K562 (cell line): Measurements from ENCODE around the gene COL13A1. TPM values are rescaled to one million over a fixed set of nuclear protein-coding genes. Genes with fewer than 3 reads are reported as not detected.

Experiments
- ATAC-seq: fragments of 200-7000 bp; cut with Tn5 transposase; 3 replicates; pipeline ENCODE4 v1.9.1; 2020; ENCODE audit warnings: moderate library complexity
- BruUV-seq: library from RNA; stranded (reverse); fragments of 400-500 nt; replicated peaks from 2 replicates; lab custom pipeline; 2021; lab: Mats Ljungman, UMichigan
- CTCF ChIA-PET: fragments of 300-600 bp; formaldehyde crosslinking; extraction: SDS; loops from one replicate; lab custom pipeline; 2021; ENCODE audit warnings: low intra/inter-chr PET ratio; lab: Yijun Ruan, JAX
- POLR2A ChIA-PET: fragments of 300-600, 350-650 bp; sonication (Branson Sonifier 250); formaldehyde crosslinking; extraction: SDS; loops from one replicate; lab custom pipeline; 2021; ENCODE audit warnings: antibody characterized with exemption, inconsistent platforms; lab: Yijun Ruan, JAX
- DNase-seq, 4 experiments: peaks; one replicate each; pipeline versions ENCODE4 v3.0.0 to v3.0.0-alpha.2; 2011 to 2018; ENCODE audit warnings: low spot score in 3 of 4, mixed read lengths in 3 of 4; ENCODE audit errors: extremely low read depth in 1 of 4
- FAIRE-seq: peaks from 2 replicates; lab custom pipeline; 2011; peaks lifted over from hg19 to GRCh38; lab: Jason Lieb, UNC
- H2AFZ ChIP-seq: 2 replicates; pipeline ENCODE4 v1.6.0; 2011; ENCODE audit warnings: low read depth, low read length, control low read depth, inconsistent platforms
- H3K27ac ChIP-seq: fragments of 200-600 bp; 3 replicates; pipeline ENCODE4 v1.8.0; 2011; ENCODE audit warnings: low read depth, mild to moderate bottlenecking, control low read depth, inconsistent platforms, low read length, moderate library complexity, mixed read lengths; ENCODE audit errors: extremely low read depth
- H3K27me3 ChIP-seq, 2 experiments: fragments of 300-600 bp in 1 of 2; 2 replicates in 1 of 2; 3 replicates in 1 of 2; pipeline versions ENCODE4 v1.6.0 to v1.8.0; 2011; ENCODE audit warnings: inconsistent platforms in 2 of 2, low read length in 2 of 2, mild to moderate bottlenecking in 1 of 2, mixed read lengths in 1 of 2, moderate library complexity in 1 of 2; ENCODE audit not compliant: control insufficient read depth in 2 of 2, insufficient read depth in 2 of 2
- H3K36me3 ChIP-seq: fragments of 300-600 bp; 3 replicates; pipeline ENCODE4 v1.8.0; 2011; ENCODE audit warnings: mild to moderate bottlenecking, low read length, inconsistent platforms; ENCODE audit not compliant: control insufficient read depth, insufficient read depth
- H3K4me1 ChIP-seq, 2 experiments: fragments of 200-600 bp in 1 of 2; replicated peaks in 1 of 2; 2 replicates in 1 of 2; 3 replicates in 1 of 2; pipeline versions ENCODE4 v1.5.1 to v1.8.0; 2011; ENCODE audit warnings: inconsistent platforms in 2 of 2, low read length in 2 of 2, mild to moderate bottlenecking in 1 of 2, mixed read lengths in 1 of 2, moderate library complexity in 1 of 2; ENCODE audit not compliant: control insufficient read depth in 2 of 2, insufficient read depth in 2 of 2
- H3K4me2 ChIP-seq: 2 replicates; pipeline ENCODE4 v1.6.1; 2011; ENCODE audit warnings: low read length, control low read depth, inconsistent platforms, mixed read lengths; ENCODE audit not compliant: insufficient read depth
- H3K4me3 ChIP-seq: fragments of 200-600 bp; sonication (generic), shearing (Covaris generic); 2 replicates; pipeline ENCODE4 v1.5.1; 2016; ENCODE audit warnings: control low read depth, inconsistent platforms
- H3K79me2 ChIP-seq: fragments of 200-600 bp; 3 replicates; pipeline ENCODE4 v1.8.0; 2011; ENCODE audit warnings: low read length, inconsistent platforms; ENCODE audit not compliant: control insufficient read depth, insufficient read depth
- H3K9ac ChIP-seq, 2 experiments: 2 replicates each; pipeline versions ENCODE4 v1.6.0 to v1.6.1; 2011; ENCODE audit warnings: low read depth in 2 of 2, low read length in 2 of 2, control low read depth in 1 of 2, inconsistent platforms in 1 of 2, mild to moderate bottlenecking in 1 of 2, mixed read lengths in 1 of 2; ENCODE audit not compliant: insufficient read depth in 1 of 2
- H3K9me1 ChIP-seq: one replicate; pipeline ENCODE4 v1.6.0; 2011; ENCODE audit warnings: inconsistent platforms, mild to moderate bottlenecking, low read length, moderate library complexity; ENCODE audit not compliant: control insufficient read depth, insufficient read depth
- H3K9me3 ChIP-seq: replicated peaks from 2 replicates; pipeline ENCODE4 v1.5.1; 2011; ENCODE audit warnings: low read depth, low read length, inconsistent platforms; ENCODE audit not compliant: control insufficient read depth, insufficient read depth
- H4K20me1 ChIP-seq: replicated peaks from 2 replicates; pipeline ENCODE4 v1.6.1; 2011; ENCODE audit warnings: low read length, inconsistent platforms, mixed read lengths; ENCODE audit not compliant: control insufficient read depth, insufficient read depth
- ARID1B ChIP-seq: fragments of 450-650 bp; IDR thresholded peaks from 2 replicates; pipeline ENCODE4 v1.6.1; 2016; ENCODE audit warnings: antibody characterized with exemption, mild to moderate bottlenecking, inconsistent platforms
- NFE2L1 ChIP-seq: fragments of 450-650 bp; IDR thresholded peaks from 2 replicates; pipeline ENCODE4 v1.6.1; 2016; ENCODE audit warnings: missing genetic modification characterization, low read depth, mild to moderate bottlenecking, missing compliant biosample characterization, moderate library complexity, borderline replicate concordance
- TRIM24 ChIP-seq, 2 experiments: fragments of 450-650 bp; IDR thresholded peaks; 2 replicates each; pipeline ENCODE4 v1.6.1; 2016
- ZNF699 ChIP-seq: fragments of 250-450 bp; sonication (Bioruptor Pico); IDR thresholded peaks from 2 replicates; pipeline ENCODE4 v1.8.0; 2021; ENCODE audit warnings: mild to moderate bottlenecking, moderate library complexity; ENCODE audit not compliant: insufficient replicate concordance
- ZNF764 ChIP-seq: fragments of 250-450 bp; sonication (Bioruptor Pico); IDR thresholded peaks from 2 replicates; pipeline ENCODE4 v1.4.0; 2020; ENCODE audit warnings: low read depth, mild to moderate bottlenecking, moderate library complexity
- WGBS: fragments of 100-300 bp; shearing (Covaris generic); methylation state at CpG from one replicate; pipeline ENCODE4 v1.1.6; 2016; ENCODE audit warnings: low coverage, mixed read lengths; ENCODE audit not compliant: insufficient coverage; ENCODE audit errors: missing lambda C conversion rate; 5-methylcytosine and 5-hydroxymethylcytosine counted together
- in situ Hi-C: fragments of 300-500 bp; cut with MboI; formaldehyde crosslinking; loops from 4 replicates; pipeline ENCODE4 v1.15.0; 2018; ENCODE audit warnings: inconsistent platforms, mixed read lengths
- intact Hi-C: fragments of 100-400 bp; cut with micrococcal nuclease; formaldehyde crosslinking; loops from 2 replicates; pipeline ENCODE4 v1.14.2; 2022
- polyA plus RNA-seq, 8 experiments: library from polyadenylated mRNA; depleted of rRNA in 4 of 8; stranded (reverse) in 5 of 8; unstranded in 3 of 8; fragments of >200 nt; fragmentation: Nextera tagmentation in 2 of 8; fragmentation: Illumina TruSeq in 1 of 8; extraction: Ambion mirVana in 2 of 8; extraction: Trizol in 1 of 8; gene quantifications; 2 replicates each; pipeline versions ENCODE4 v1.2.1 to v1.2.3, GENCODE V29; 2011 to 2014; ENCODE audit warnings: inconsistent platforms in 1 of 8, missing spikeins in 1 of 8
- total RNA-seq, 7 experiments: library from RNA; depleted of rRNA in 6 of 7; stranded (reverse); fragments of >200 nt in 6 of 7; fragmentation: Illumina TruSeq in 2 of 7; extraction: Trizol in 2 of 7; gene quantifications; 2 replicates each; pipeline versions ENCODE4 v1.2.1 to v1.2.3, GENCODE V29; 2011 to 2021; ENCODE audit warnings: low replicate concordance in 1 of 7
- TF ChIP-seq, protein P1 (sequence below): fragments of 450-650 bp; IDR thresholded peaks from 2 replicates; pipeline ENCODE4 v1.6.1; 2016; ENCODE audit warnings: antibody characterized with exemption

COL13A1 gene
- total and polyA plus RNA-seq, 9 of the 15 experiments (the other 6 are each of a cell fraction or from before 2014, with no cell fraction given): not detected

DNA sequence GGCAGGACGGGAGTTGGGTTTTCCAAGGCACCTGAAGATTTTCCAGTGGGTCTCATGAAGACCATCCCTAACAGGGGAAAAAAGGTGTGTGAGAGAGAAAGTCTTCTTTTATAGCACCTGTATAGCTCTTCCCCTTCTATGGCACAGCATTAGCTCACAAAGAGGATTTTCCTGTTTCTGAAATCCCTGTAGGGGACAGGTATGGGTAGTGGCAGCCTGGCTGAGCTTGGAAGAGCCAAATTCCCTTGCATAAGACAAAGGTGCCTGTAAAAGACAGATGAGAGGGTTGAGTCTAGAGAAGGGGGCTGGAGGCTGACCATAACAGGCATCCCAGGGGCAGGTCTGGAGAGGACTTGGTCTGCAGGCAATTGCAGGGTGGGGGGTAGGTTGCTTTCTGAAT lies 63.7 kb downstream of the COL13A1 start:
- in situ Hi-C loops (no loop called here), intact Hi-C loops (no loop called here)
- DNase-seq (no peak), FAIRE-seq (no peak), ATAC-seq (no peak)
- WGBS: 0% methylated on average over 1 of the region's 1 CpG
- Histone ChIP-seq H4K20me1 (peaks cover 13% of the 10 kb centered on the region), H3K27ac (no peak overlapping the region), H3K9me1 (peaks cover 3% of the 10 kb centered on the region), H3K9ac (no peak overlapping the region), H3K9me3 (no peaks in the 10 kb centered on the region), H2AFZ (no peak overlapping the region), H3K4me3 (no peak overlapping the region), H3K27me3 (peaks cover 18 to 76% of the 10 kb centered on the region in 2 experiments), H3K36me3 (no peaks in the 10 kb centered on the region), H3K4me2 (no peak overlapping the region), H3K79me2 (no peaks in the 10 kb centered on the region), H3K4me1 (peaks cover 0 to 3% of the 10 kb centered on the region in 2 experiments; a peak in 1 of 5 replicates)
- ChIA-PET POLR2A (interaction anchor here (0.5 to 0.7 kb wide), 2 partner anchors 15 to 276 kb away, joined by 3 read pairs; no protein-coding TSS in a partner anchor), CTCF (no interaction called here)
- TF ChIP-seq ZNF699 (CRISPR knock-in tag) (no peak), ARID1B (no peak), TRIM24 (IDR thresholded peaks at IDR 0.05) (no peak), ZNF764 (CRISPR knock-in tag) (no peak), NFE2L1 (tag) (no peak)
- TF ChIP-seq, protein P1, sequence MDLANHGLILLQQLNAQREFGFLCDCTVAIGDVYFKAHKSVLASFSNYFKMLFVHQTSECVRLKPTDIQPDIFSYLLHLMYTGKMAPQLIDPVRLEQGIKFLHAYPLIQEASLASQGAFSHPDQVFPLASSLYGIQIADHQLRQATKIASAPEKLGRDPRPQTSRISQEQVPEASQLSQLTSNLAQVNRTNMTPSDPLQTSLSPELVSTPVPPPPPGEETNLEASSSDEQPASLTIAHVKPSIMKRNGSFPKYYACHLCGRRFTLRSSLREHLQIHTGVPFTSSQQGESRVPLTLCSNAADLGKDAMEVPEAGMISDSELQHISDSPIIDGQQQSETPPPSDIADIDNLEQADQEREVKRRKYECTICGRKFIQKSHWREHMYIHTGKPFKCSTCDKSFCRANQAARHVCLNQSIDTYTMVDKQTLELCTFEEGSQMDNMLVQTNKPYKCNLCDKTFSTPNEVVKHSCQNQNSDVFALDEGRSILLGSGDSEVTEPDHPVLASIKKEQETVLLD: no peak
- no TSS peak for BruUV-seq
